WERI-Rb-1 (cell line): Measurements from ENCODE around the gene IFT20.

Experiments used
- DNase-seq: peaks from one replicate; pipeline ENCODE4 v3.0.0-alpha.2; 2020
- H3K27ac ChIP-seq: fragments of 250-450 bp; sonication (Bioruptor Pico); 2 replicates; pipeline ENCODE4 v1.5.1; 2020; ENCODE audit warnings: mild to moderate bottlenecking, moderate library complexity
- H3K27me3 ChIP-seq: fragments of 250-450 bp; sonication (Bioruptor Pico); 2 replicates; pipeline ENCODE4 v1.5.1; 2021; ENCODE audit warnings: mild to moderate bottlenecking, low read depth, moderate library complexity; ENCODE audit not compliant: insufficient read depth, severe bottlenecking
- H3K36me3 ChIP-seq: fragments of 250-450 bp; sonication (Bioruptor Pico); 2 replicates; pipeline ENCODE4 v1.5.1; 2020; ENCODE audit warnings: mild to moderate bottlenecking, moderate library complexity
- H3K4me3 ChIP-seq: 2 replicates; pipeline ENCODE4 v1.5.1; 2011; ENCODE audit warnings: low read depth, mild to moderate bottlenecking, control low read depth, low read length
- H3K9me3 ChIP-seq: fragments of 250-450 bp; sonication (Bioruptor Pico); 2 replicates; pipeline ENCODE4 v1.5.1; 2021; ENCODE audit warnings: mild to moderate bottlenecking, moderate library complexity; ENCODE audit not compliant: severe bottlenecking
- CTCF ChIP-seq: IDR thresholded peaks from 2 replicates; pipeline ENCODE4 v1.5.1; 2011; ENCODE audit warnings: low read depth, mild to moderate bottlenecking, control low read depth, inconsistent platforms, low read length

Gene IFT20

GRCh38 chr17:28328325-28328724 is 6.9 kb downstream of the IFT20 start:
- no peak for TF ChIP-seq CTCF
- Histone ChIP-seq H3K36me3 (peaks cover 68% of the 10 kb centered on the region), H3K27ac (no peak overlapping the region), H3K27me3 (no peaks in the 10 kb centered on the region), H3K4me3 (no peak overlapping the region), H3K9me3 (no peaks in the 10 kb centered on the region)
- DNase-seq: no peak

GRCh38 chr17:28327709-28328108 is 7.6 kb downstream of the IFT20 start:
- no peak for DNase-seq
- no peak overlapping the region for H3K27ac ChIP-seq
- TF ChIP-seq CTCF: 0 out of 2 replicates have a peak, but pooled peaks have one; percentile 5
- H3K36me3 ChIP-seq: peaks cover 73% of the 10 kb centered on the region
- no peaks in the 10 kb centered on the region for H3K9me3 ChIP-seq
- H3K4me3 ChIP-seq: no peak overlapping the region
- H3K27me3 ChIP-seq: no peaks in the 10 kb centered on the region

GRCh38 chr17:28327031-28327607 is 8.2 kb downstream of the IFT20 start:
- DNase-seq: no peak
- Histone ChIP-seq H3K27me3 (no peaks in the 10 kb centered on the region), H3K27ac (no peak overlapping the region), H3K4me3 (no peak overlapping the region), H3K9me3 (no peaks in the 10 kb centered on the region), H3K36me3 (peaks cover 78% of the 10 kb centered on the region)
- no peak for TF ChIP-seq CTCF

GRCh38 chr17:28326114-28326513 is 9.2 kb downstream of the IFT20 start:
- peaks cover 77% of the 10 kb centered on the region for H3K36me3 ChIP-seq
- no peaks in the 10 kb centered on the region for H3K27me3 ChIP-seq
- H3K9me3 ChIP-seq: no peaks in the 10 kb centered on the region
- no peak overlapping the region for H3K4me3 ChIP-seq
- peak; percentile 29 for DNase-seq
- TF ChIP-seq CTCF: no peak
- H3K27ac ChIP-seq: peak overlapping the region; percentile 81

- Histone ChIP-seq H3K4me3 (peak overlapping the region; percentile 33), H3K36me3 (peaks cover 77% of the 10 kb centered on the region), H3K9me3 (no peaks in the 10 kb centered on the region), H3K27ac (peak overlapping the region; percentile 81), H3K27me3 (no peaks in the 10 kb centered on the region)
- DNase-seq: peak; percentile 77
- no peak for TF ChIP-seq CTCF
Observed at GRCh38 chr17:28325211-28325610, 10.1 kb downstream of the IFT20 start.

- no peak overlapping the region for H3K4me3 ChIP-seq
- no peak for TF ChIP-seq CTCF
- H3K27me3 ChIP-seq: no peaks in the 10 kb centered on the region
- H3K36me3 ChIP-seq: peaks cover 80% of the 10 kb centered on the region
- H3K27ac ChIP-seq: peak overlapping the region; percentile 81
- no peaks in the 10 kb centered on the region for H3K9me3 ChIP-seq
- DNase-seq: no peak
Observed at GRCh38 chr17:28324781-28325180, 10.5 kb downstream of the IFT20 start.
